HG03025 (cell line): Measurements from ENCODE around the gene TECPR1.

Source experiments
- ATAC-seq: cut with Tn5 transposase; IDR thresholded peaks from one replicate; pipeline ENCODE4 v1.9.1; 2021; ENCODE audit warnings: mild to moderate bottlenecking, moderate library complexity; ENCODE audit not compliant: unreplicated experiment, low FRiP score

Gene TECPR1

DNA sequence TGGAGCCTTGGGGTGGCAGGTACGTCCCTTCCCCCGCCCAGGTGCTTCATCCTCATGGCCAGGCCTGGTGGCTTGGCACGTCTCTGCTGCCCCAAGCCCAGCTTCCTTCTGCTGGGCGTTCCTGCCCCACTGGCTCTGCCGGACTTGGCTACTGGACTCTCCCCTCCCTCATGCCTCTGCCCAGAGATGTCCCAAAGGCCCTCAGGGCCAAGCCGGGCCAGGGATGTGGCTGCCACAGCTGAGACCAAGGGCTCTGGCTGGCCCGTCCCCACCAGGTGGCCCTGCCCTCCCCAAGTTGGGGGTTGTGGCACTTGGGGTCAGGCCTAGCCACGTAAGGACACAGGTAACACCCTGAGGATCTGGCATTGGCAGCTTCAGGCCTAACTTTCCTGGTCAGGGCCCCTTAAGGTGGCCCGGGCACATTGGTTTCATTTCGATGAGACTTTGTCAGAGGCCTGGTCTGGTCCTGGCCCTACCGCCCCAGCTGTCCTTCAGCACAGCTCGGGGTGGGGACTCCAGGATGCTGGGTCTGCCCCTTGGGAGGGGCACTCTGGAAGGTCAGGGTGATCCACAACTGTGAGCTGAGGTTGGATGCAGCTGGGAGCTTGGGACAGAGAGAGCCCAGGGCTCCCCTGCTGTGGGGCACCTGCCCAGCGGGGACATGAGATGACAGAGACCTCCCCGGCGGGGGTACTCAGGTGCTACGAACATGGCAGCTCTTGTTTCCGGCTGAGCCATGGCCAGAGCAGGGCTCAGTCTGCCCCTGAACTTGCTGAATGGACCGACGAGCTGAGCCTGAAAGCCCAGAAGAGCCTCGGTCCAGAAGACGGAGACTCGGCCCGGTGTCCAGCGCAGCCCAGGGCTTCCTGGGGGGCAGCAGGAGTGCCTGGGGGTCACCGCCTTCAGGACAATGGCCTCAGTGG is 37.9 kb downstream of the TECPR1 start:
- no peak for ATAC-seq

DNA sequence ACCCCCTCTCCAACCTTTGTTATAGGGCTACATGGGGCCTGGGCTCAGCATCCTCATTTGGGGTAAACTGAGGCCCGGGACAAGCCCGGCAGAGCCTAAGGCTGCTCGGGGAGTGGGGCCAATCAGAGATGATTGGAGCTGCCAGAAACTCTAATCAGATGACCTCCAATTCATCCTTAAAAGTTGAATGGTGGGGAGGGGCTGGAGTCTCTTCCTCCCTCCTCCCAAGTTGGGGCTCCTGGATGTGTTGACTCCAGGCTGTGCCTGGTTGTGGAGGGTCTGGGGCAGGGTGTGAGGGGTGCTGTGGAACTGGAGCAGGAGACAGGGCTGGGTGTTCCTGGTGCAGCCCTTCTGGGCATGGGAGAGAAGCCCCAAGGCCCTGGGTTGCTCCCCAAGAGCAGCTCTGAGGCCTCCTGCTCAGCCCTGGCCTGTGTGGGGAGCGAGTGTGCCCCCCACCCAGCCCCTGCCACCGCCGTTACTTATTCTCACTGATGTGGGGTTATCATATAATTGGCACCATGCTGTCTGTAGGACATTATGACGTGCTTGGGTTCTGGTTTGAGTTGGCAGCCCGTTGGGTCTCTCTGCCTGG is 38.6 kb downstream of the TECPR1 start:
- ATAC-seq, result no peak

DNA sequence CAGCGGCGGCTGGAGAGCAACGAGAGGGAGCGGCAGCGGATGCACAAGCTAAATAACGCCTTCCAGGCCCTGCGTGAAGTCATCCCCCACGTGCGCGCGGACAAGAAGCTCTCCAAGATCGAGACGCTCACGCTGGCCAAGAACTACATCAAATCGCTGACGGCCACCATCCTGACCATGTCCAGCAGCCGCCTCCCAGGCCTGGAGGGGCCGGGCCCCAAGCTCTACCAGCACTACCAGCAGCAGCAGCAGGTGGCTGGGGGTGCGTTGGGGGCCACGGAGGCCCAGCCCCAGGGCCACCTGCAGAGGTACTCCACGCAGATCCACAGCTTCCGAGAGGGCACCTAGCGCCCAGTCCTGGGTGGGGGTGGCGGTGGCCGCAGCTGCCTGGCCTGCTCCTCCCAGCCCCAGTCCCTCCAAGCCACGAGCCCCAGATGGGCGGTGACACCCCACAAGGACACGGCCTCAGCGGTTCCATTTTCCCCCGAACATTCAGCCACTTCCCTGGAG is 39.4 kb downstream of the TECPR1 start:
- ATAC-seq, result no peak

DNA sequence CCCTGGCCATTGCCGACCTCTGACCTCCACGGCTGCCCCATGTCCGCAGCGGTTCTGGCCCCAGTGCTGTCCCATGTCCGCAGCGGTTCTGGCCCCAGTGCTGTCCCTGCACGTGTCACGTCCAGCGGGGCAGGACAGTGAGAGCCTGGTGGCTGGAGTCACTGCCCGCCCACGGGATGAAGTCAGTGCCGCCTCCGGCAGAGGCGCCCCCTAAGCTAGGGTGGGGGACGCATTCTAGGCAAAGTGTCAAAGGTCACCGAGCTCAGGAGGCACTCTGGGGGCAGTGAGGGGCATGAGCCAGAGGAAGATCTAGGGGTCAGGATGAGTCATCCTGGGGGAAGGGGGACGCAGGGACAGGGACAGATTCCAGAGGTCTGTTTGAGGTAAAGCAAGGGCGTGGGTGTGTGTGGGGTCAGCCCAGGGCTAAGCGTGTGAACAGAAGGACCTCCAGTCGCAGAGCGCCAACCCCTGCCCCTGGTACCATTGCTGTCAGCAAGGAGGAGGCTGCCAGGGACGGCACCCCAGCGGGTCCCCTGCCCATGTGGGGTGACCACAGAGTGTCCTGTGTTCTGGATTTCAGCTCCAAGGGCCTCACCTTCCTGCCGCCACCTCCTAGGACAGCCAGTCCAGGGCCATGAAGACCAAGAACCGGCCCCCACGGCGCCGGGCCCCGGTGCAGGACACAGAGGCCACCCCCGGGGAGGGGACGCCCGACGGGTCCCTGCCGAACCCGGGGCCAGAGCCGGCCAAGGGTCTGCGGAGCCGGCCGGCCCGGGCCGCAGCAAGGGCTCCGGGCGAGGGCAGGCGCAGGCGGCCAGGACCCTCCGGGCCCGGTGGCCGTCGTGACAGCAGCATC is 40.1 kb downstream of the TECPR1 start:
- no peak for ATAC-seq

DNA sequence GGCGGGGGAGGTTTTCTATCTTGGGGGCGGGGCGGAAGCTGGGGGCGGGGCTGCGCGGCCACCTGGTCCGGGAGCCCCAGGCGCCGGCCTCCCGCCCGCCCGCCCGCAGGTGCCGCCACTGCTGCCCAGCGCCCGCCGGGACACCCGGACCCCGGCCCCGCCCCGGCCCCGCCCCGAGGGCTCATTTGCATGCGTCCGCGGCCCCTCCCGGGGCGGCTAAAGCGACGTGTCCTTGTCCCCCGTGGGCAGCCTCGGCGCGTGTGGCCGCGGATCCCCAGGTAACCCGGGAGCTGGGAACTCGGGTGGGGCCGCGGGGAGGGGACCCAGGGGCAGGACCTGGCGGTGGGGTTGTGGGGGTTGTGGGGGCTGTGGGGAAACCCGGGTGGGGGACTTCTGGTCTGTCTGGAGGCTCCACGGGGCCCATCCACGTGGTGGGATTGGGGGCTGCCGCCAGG is 40.8 kb downstream of the TECPR1 start, which contains the start of gene BHLHA15:
TSS of gene BHLHA15 (plus strand) at position 219 of the 455 bp plus-strand sequence. CDS start 871 bp downstream, outside the sequence.
- no peak for ATAC-seq

DNA sequence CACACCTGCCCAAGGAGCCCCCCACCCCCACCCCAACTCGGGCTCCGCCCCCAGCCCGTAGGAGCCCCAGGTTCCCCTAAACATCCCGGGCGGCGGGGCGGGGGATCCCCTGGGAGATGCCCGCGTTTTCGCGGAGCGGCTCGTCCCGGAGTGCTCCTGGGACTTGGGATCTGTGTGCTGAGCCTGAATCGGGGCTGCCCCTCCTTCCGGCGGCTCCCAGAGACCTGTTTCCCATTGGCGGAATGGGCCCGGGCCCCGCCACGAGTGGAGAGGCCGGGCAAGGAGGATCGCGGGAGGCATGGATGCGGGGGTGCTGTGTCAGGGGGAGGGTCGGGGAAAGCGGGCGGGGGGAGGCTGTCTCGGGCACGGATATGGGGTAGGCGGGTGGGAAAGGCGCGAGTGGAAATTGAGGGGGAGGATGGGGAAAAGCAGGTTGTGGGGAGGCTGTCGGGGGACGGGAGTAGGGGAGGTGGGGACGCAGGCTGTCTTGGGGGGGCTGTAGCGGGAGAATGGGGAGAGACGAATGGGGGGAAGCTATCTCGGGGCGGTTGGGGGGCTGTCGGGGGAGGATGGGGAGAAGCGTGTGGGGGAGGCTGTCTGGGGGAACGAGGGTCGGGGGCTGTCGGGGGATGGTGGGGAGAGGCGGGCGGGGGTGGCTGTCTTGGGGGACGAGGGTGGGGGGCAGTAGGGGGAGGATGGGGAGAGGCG is 41.4 kb downstream of the TECPR1 start:
- no peak for ATAC-seq

DNA sequence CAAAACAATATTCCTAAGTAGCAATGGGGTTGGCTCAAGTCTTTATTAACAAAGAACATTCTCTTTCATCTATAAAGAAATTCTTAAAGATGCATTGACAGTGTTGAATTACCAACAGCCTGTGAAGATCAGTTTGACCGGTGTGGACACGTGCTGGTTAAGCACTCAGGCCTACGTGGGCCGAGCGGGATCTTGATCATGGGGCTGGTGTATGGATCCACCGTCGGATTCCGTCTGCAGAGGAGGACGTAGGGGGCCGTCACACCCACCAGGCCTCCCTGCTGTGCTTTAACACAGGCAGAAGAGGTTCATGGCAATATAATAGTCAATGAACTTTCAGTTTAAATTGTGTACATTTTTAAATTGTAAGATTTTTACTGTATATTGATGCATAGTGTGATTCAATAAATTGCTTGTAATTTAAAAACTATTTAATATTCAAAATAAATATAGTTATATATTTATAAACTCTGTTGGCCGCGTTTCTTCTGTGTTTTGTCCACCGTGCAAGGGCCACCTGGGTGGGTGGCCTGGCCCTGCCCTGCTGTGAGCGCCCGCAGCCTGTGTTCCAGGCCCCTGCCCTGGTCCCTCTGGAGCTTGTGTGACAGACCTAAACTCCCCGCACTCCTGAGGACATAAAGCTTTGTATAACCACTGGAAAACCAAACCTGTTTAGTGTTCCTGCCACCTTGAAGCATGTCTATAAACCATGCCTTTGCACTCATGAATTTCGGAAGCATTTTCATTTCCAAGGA is 42.7 kb downstream of the TECPR1 start:
- no peak for ATAC-seq

DNA sequence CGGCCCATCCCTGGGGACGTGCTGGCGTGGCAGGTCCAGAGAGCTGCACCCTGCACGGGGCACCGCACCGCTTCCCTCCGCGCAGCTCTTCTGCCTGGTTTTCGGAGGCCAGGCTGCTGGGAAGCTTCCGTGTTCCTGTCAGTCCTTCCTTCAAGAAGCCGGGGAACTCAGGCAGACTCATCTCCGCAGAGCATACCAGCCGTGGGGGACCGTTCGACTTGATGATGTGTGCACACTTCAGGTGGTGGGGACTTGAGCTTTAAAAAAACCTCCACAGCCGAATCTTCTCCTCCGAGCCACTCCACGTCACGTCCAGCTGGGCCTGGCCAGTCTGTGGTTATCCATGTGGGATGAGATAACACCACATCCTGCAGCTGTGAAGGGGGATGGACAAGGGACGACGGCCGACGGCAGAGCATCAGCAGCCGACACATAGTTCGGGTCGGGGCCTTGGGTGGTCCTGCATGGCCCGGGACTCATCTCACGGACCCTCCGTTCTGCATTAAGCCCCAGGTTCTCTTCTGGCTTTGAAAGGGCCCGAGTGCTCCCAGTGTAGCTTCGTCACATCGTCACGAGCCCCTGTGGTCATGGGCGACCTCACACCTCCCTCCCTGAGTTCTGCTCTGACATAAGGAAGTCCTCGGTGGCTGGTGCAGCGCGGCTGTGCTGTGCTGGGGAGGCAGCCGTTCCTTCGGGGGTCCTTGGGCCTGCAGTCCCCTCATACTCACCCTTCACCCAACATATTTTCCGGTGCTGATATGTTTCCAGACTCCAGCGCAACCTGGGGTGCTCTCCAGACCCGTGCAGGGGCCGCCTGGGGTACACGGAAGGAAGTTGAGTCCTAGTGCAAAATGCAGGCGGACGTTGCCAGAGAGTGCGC is 45.3 kb downstream of the TECPR1 start:
- no peak for ATAC-seq

DNA sequence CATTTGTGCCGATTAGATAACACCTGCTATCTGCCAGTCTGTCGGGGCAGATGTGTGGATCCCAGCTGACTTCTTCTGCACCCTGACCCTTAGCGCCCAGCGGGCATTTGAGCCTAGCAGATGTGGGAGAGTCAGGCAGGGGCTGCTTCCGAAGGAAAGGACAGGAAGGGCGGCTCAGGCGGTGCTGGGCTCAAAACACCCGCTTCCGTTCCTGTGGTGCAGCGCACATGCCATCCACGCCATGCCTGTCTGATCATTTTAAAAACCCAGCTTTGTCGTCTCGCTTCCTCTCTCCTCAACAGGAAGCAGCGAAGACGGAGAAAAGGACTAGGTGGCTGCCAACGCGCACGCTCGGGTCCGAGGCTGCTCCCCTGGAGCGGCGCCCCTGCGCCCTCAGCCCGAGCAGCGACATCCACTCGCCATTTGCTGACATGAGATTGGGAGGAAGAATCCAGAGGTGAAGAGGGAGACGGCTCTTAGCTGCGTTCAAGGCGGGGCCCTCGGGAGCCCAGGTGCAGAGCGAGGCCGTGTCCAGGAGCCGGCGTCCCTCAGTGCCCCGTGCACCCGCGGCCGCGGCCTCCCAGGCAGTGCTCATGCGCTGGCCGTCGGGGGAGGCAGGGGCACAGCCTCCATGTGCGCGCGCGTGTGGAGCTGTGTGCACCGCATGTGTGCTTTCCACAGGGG is 46.7 kb downstream of the TECPR1 start:
- ATAC-seq, result no peak

DNA sequence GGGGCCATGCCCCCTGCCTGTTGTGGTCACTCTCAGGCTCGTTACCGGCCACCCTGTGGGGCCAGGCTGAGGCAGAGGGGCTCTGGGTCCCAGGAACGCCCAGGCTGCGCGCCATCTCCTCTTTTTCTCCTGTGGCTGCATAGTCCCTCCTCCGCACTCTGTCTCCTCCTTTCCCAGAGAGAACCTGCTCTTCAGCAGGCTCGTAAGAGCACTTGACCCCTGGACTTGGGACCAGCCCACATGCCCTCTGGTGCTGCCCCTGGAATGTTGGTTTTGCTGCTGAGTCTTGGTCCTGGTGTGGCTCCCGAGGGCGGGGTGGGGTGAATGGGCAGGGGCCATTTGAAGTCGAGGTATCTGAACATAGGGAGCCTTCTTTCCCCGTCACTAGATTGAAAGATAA is 47.4 kb downstream of the TECPR1 start:
- ATAC-seq, result no peak

DNA sequence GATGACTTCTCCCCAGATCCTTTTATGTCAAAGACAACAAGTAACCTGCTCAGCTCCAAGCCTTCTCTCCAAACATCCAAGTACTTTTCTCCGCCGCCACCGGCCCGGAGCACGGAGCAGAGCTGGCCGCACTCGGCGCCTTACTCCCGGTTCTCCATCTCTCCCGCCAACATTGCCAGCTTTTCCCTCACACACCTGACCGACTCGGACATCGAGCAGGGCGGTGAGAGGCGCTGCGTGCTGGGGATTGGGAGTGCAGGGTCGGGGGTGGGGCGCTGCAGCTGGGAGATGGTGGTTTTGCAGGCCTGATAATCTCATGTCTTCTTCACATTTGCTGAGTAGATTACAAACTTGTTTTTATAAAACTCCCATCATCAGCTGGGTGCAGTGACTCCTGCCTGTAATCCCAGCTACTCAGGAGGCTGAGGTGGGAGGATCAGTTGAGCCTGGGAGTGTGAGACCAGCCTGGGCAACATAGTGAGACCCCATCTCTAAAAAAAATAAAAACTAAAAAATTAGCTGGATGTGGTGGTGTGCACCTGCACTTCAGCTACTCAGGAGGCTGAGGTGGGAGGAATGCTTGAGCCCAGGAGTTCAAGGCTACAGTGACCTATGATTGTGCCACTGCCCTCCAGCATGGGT is 47.9 kb downstream of the TECPR1 start:
- ATAC-seq, result no peak

DNA sequence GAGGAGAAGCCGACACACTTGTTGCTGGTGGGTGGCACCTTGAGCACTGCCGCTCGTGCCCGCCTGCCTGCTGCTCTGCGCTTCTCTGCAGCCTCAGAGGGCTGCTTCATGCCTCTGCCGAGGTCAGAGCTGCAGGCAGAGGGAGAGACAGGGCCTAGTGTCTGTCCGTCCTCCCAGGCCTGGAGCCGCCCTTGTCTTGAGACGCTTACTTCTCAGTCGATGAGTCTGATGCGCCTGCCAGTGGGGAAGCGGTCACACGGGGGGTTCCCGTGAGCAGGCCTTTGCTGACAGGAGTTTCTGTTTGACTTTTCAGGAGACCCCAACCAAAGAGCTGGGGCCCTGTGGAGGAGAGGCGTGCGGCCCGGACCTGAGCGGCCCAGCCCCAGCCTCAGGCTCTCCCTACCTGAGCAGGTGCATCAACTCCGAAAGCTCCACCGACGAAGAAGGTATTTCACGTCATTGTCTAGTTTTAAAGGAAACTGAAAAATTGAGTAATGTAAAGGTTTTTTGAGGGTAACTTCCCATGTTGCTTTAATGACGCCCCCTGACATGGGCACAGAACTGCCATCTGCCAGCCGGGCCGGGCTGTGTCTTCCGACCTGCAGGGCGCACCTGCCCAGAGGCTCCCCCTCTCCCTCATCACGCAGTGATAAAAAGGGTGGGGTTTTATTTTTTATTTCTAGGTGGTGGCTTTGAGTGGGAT is 48.6 kb downstream of the TECPR1 start:
- ATAC-seq, result no peak

DNA sequence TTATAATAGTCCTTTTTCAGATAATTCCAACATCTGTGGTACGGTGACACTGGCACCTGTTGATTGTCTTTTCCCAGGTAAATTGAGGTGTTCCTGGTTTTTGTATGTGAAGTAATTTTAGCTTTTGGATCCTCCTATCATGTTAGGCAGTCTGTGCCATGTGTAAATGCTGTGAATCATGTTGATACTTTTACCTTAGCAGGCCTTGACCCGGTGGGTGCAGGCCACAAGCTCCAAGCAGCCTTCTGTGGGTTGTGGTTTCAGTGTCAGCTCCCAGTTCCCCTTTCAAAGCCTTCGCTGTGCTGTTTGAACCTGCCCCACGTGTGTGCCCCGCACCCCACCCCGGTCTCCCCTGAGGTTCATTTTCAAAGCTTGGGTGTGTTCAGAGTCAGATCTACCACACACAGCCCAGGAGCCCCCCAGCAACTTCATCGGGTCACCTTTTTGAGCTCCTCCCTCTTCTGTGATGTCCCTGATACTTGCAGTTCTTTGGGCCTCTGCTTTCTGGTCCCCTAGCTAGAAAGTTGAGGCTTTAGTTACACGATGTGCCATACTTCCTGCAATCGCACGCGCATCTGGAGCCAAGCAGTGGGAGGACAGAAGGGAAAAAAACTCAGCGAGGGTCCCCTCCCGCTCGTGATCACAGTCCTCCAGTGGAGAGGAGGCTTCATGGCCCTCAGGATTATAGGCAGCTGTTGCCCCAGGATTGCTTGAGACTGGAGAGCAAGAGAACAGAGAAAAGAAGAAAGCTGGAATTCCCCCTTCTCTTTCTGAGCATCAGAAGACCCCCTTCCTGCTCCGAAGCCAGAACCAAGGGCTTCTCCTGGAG is 49.5 kb downstream of the TECPR1 start:
- peak; percentile 84 for ATAC-seq

DNA sequence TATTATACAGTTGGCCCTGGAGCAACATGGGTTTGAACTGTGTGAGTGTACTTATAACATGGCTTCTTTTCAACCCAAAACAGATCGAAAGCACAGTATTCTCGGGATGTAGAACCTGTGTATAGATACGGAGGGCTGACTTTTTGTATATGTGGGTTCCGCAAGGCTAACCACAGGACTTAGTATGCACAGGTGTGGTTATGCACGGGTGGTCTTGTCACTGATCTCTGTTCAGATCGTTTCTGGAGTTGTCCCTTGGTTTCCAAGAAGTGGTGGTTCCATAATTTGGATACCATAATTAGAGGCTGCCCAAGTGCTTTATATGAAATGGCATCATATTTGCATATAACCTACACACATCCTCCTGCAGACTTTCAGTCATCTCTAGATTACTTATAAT is 51.7 kb downstream of the TECPR1 start:
- peak; percentile 30 for ATAC-seq

DNA sequence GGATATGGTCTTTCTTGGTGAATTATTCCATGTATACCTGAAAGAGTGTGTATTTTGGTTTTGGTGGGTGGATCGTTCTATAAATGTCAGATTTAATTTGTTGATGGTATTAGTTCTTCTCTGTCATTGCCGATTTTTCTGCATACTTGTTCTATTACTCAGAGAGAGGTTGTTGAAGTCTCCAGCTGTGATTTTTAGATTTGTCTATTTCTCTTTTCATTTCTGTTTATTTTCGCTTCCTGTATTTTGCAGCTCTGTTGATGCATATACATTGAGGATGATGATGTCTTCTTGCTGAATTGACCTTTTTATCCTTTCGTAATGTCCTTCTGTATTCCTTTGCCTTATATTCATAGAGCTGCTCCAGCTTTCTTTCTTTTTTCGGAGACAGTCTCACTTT is 52.9 kb downstream of the TECPR1 start:
- ATAC-seq, result no peak
